Mesenchymal stem cell (in vitro differentiated cells and primary cell): ENCODE results near the gene WIF1.

Experiments used
- DNase-seq: peaks from one replicate; pipeline ENCODE4 v3.0.0-alpha.2; 2013
- H2AFZ ChIP-seq: one replicate; pipeline ENCODE4 v1.6.1; 2013; ENCODE audit warnings: low read depth, mild to moderate bottlenecking, control low read depth, inconsistent platforms, low read length, moderate library complexity
- H2AK5ac ChIP-seq: 2 replicates; pipeline ENCODE4 v1.6.1; 2013; ENCODE audit warnings: low read length, moderate library complexity, mild to moderate bottlenecking, inconsistent platforms; ENCODE audit not compliant: severe bottlenecking
- H2BK120ac ChIP-seq: one replicate; pipeline ENCODE4 v1.6.1; 2013; ENCODE audit warnings: low read depth, mild to moderate bottlenecking, inconsistent platforms, low read length, moderate library complexity
- H2BK12ac ChIP-seq, 2 experiments: one replicate each; pipeline ENCODE4 v1.6.1; 2013; ENCODE audit warnings: inconsistent platforms in 2 of 2, low read length in 2 of 2, mild to moderate bottlenecking in 2 of 2, moderate library complexity in 2 of 2, control low read depth in 1 of 2
- H2BK15ac ChIP-seq: one replicate; pipeline ENCODE4 v1.6.1; 2013; ENCODE audit warnings: mild to moderate bottlenecking, low read depth, inconsistent platforms; ENCODE audit not compliant: poor library complexity, severe bottlenecking
- H2BK5ac ChIP-seq: 2 replicates; pipeline ENCODE4 v1.6.1; 2013; ENCODE audit warnings: low read depth, mild to moderate bottlenecking, low read length, control low read depth, inconsistent platforms; ENCODE audit not compliant: poor library complexity, severe bottlenecking
- H3K14ac ChIP-seq, 2 experiments: one replicate each; pipeline ENCODE4 v1.6.1; 2013; ENCODE audit warnings: inconsistent platforms in 2 of 2, low read length in 2 of 2, control low read depth in 1 of 2, mild to moderate bottlenecking in 1 of 2, moderate library complexity in 1 of 2
- H3K18ac ChIP-seq, 2 experiments: one replicate each; pipeline ENCODE4 v1.6.1; 2013; ENCODE audit warnings: inconsistent platforms in 2 of 2, low read length in 2 of 2, control low read depth in 1 of 2, low read depth in 1 of 2, mild to moderate bottlenecking in 1 of 2
- H3K23ac ChIP-seq, 2 experiments: one replicate each; pipeline ENCODE4 v1.6.1; 2013; ENCODE audit warnings: inconsistent platforms in 2 of 2, low read length in 2 of 2, mild to moderate bottlenecking in 2 of 2, moderate library complexity in 2 of 2, control low read depth in 1 of 2
- H3K27ac ChIP-seq: 2 replicates; pipeline ENCODE4 v1.5.1; 2013; ENCODE audit warnings: mild to moderate bottlenecking, moderate library complexity, low read length, control low read depth, inconsistent platforms; ENCODE audit not compliant: poor library complexity, severe bottlenecking
- H3K27me3 ChIP-seq, 2 experiments: 2 replicates each; pipeline versions ENCODE4 v1.6.1 to v1.7.0; 2013; ENCODE audit warnings: low read length in 2 of 2, mild to moderate bottlenecking in 2 of 2, moderate library complexity in 2 of 2, control low read depth in 1 of 2, inconsistent platforms in 1 of 2; ENCODE audit not compliant: control insufficient read depth in 1 of 2, insufficient read depth in 1 of 2
- H3K36me3 ChIP-seq, 2 experiments: 2 replicates each; pipeline versions ENCODE4 v1.6.1 to v1.7.0; 2013; ENCODE audit warnings: low read length in 2 of 2, control low read depth in 1 of 2, inconsistent platforms in 1 of 2, low read depth in 1 of 2, mild to moderate bottlenecking in 1 of 2; ENCODE audit not compliant: insufficient read depth in 2 of 2, control insufficient read depth in 1 of 2
- H3K4ac ChIP-seq, 2 experiments: one replicate each; pipeline ENCODE4 v1.6.1; 2013; ENCODE audit warnings: inconsistent platforms in 2 of 2, low read length in 2 of 2, mild to moderate bottlenecking in 2 of 2, moderate library complexity in 2 of 2, control low read depth in 1 of 2, low read depth in 1 of 2
- H3K4me1 ChIP-seq: 2 replicates; pipeline ENCODE4 v1.6.1; 2013; ENCODE audit warnings: low read depth, low read length, control low read depth; ENCODE audit not compliant: control insufficient read depth, insufficient read depth
- H3K4me2 ChIP-seq: 2 replicates; pipeline ENCODE4 v1.6.1; 2013; ENCODE audit warnings: low read length, mild to moderate bottlenecking, inconsistent platforms; ENCODE audit not compliant: poor library complexity, severe bottlenecking
- H3K4me3 ChIP-seq, 2 experiments: 2 replicates each; pipeline versions ENCODE4 v1.5.1 to v1.7.0; 2013; ENCODE audit warnings: low read length in 2 of 2, mild to moderate bottlenecking in 2 of 2, control low read depth in 1 of 2, low read depth in 1 of 2; ENCODE audit not compliant: insufficient read depth in 1 of 2
- H3K79me1 ChIP-seq: replicated peaks from 2 replicates; pipeline ENCODE4 v1.6.1; 2013; ENCODE audit warnings: mild to moderate bottlenecking, control low read depth, low read length, inconsistent platforms; ENCODE audit not compliant: poor library complexity, severe bottlenecking
- H3K9ac ChIP-seq: 2 replicates; pipeline ENCODE4 v1.7.0; 2013; ENCODE audit warnings: mild to moderate bottlenecking, low read length, moderate library complexity
- H3K9me3 ChIP-seq: 2 replicates; pipeline ENCODE4 v1.7.0; 2013; ENCODE audit warnings: mild to moderate bottlenecking, low read length; ENCODE audit not compliant: control insufficient read depth
- H4K8ac ChIP-seq: one replicate; pipeline ENCODE4 v1.6.1; 2013; ENCODE audit warnings: inconsistent platforms, mild to moderate bottlenecking, low read length, moderate library complexity
- H4K91ac ChIP-seq: one replicate; pipeline ENCODE4 v1.6.1; 2013; ENCODE audit warnings: mild to moderate bottlenecking, low read length, inconsistent platforms
- WGBS: methylation state at CpG from one replicate; pipeline ENCODE4 v1.1.7; 2013; ENCODE audit warnings: mixed read lengths; 5-methylcytosine and 5-hydroxymethylcytosine counted together

Gene WIF1

DNA sequence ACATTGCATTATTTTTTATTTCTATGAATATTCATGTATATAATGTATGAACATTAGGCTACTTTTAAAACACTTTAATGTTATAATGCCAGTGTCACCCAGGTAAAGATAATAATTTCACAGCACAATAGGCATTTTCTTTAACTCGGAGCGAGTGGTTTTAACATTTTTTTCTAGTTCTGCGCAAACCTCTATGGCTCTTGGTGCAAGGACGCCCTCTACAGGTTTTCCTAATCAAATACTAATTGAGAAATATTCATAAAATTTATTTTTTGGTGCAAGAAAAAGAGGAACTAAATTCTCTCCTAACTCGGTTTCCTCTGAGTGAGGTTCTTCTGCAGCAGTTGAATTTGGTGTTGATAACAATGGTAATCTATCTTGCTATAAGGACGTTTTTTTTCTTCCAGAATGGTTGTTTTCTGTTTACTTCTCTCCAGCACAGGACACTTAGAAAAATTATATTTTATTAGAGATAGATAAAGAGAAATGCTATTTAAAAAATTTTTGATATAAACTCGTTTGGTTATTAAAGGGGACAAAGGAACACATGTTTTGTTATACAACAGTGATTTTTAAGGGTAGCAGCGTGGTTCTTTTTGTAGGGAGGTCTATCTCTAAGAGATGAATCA lies 2.4 kb upstream of the WIF1 start:
- Histone ChIP-seq H3K14ac (no peak overlapping the region), H2BK12ac (no peak overlapping the region), H4K91ac (no peak overlapping the region), H2AFZ (no peak overlapping the region), H3K9ac (no peak overlapping the region), H2BK120ac (no peak overlapping the region), H2BK5ac (no peak overlapping the region), H2AK5ac (no peak overlapping the region), H3K27me3 (peaks cover 44 to 68% of the 10 kb centered on the region in 2 experiments), H3K79me1 (no peaks in the 10 kb centered on the region), H2BK15ac (no peak overlapping the region), H3K18ac (no peak overlapping the region), H3K4ac (no peak overlapping the region), H3K36me3 (no peaks in the 10 kb centered on the region), H3K9me3 (no peaks in the 10 kb centered on the region), H3K4me1 (peaks cover 12% of the 10 kb centered on the region), H4K8ac (no peak overlapping the region), H3K23ac (no peak overlapping the region), H3K4me3 (no peak overlapping the region), H3K4me2 (no peak overlapping the region), H3K27ac (no peak overlapping the region)
- DNase-seq: peak; percentile 15
- WGBS: 18% methylated on average over 4 of the region's 8 CpGs

DNA sequence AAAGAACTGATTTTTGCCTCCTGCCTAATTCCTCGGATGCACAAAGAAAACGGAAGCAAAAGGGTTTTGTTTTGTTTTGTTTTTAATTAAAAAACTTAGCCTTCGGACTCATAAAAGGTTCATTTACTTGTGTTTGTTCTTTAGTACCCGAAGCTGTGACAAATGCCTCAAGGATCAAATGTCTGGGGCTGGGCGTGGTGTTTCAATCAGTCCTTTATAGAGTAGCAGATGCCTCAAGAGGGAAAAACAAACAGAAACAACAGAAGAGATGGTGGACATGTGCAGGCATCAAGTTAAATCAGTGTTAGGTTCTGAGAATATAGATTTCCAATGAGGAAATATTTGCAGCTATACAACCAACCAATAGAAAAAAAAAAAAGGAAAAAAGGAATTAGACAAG lies 1.6 kb upstream of the WIF1 start:
- H3K23ac ChIP-seq: no peak overlapping the region
- H3K9ac ChIP-seq: no peak overlapping the region
- no peak overlapping the region for H4K8ac ChIP-seq
- H2BK12ac ChIP-seq: no peak overlapping the region
- WGBS: 88% methylated on average over 5 of the region's 5 CpGs
- H3K4me1 ChIP-seq: peaks cover 12% of the 10 kb centered on the region
- no peak overlapping the region for H2BK15ac ChIP-seq
- H3K4me3 ChIP-seq: no peak overlapping the region
- no peak overlapping the region for H2AK5ac ChIP-seq
- no peak overlapping the region for H3K27ac ChIP-seq
- no peak overlapping the region for H3K4me2 ChIP-seq
- H4K91ac ChIP-seq: no peak overlapping the region
- no peak overlapping the region for H3K18ac ChIP-seq
- no peak for DNase-seq
- H2BK120ac ChIP-seq: no peak overlapping the region
- peaks cover 49 to 76% of the 10 kb centered on the region in 2 experiments for H3K27me3 ChIP-seq
- H3K36me3 ChIP-seq: no peaks in the 10 kb centered on the region
- H3K79me1 ChIP-seq: no peaks in the 10 kb centered on the region
- no peak overlapping the region for H2AFZ ChIP-seq
- no peak overlapping the region for H3K4ac ChIP-seq
- no peaks in the 10 kb centered on the region for H3K9me3 ChIP-seq
- H3K14ac ChIP-seq: no peak overlapping the region
- no peak overlapping the region for H2BK5ac ChIP-seq

- H3K79me1 ChIP-seq: no peaks in the 10 kb centered on the region
- no peaks in the 10 kb centered on the region for H3K36me3 ChIP-seq
- 91% methylated on average over 34 of the region's 34 CpGs for WGBS
- no peak overlapping the region for H2BK15ac ChIP-seq
- H2AK5ac ChIP-seq: no peak overlapping the region
- no peak overlapping the region for H2AFZ ChIP-seq
- peaks cover 12% of the 10 kb centered on the region for H3K4me1 ChIP-seq
- no peak overlapping the region for H2BK5ac ChIP-seq
- no peak overlapping the region for H4K8ac ChIP-seq
- no peak overlapping the region for H3K27ac ChIP-seq
- peak overlapping the region in 1 of 2 experiments; percentile 73 for H3K4me3 ChIP-seq
- no peak overlapping the region for H3K4me2 ChIP-seq
- H3K23ac ChIP-seq: no peak overlapping the region
- H3K27me3 ChIP-seq: peaks cover 56 to 83% of the 10 kb centered on the region in 2 experiments
- DNase-seq: no peak
- no peak overlapping the region for H3K9ac ChIP-seq
- no peak overlapping the region for H3K4ac ChIP-seq
- no peak overlapping the region for H2BK12ac ChIP-seq
- H3K14ac ChIP-seq: no peak overlapping the region
- no peak overlapping the region for H4K91ac ChIP-seq
- H2BK120ac ChIP-seq: no peak overlapping the region
- H3K18ac ChIP-seq: no peak overlapping the region
- no peaks in the 10 kb centered on the region for H3K9me3 ChIP-seq
These were observed 908 bp upstream of the WIF1 start for GRCh38 chr12:65121956-65122469.

GRCh38 chr12:65119063-65119462 lies 2.0 kb downstream of the WIF1 start:
- no peak for DNase-seq
- Histone ChIP-seq H3K27me3 (peaks cover 43 to 58% of the 10 kb centered on the region in 2 experiments), H4K91ac (no peak overlapping the region), H2BK120ac (no peak overlapping the region), H3K4me1 (peaks cover 12% of the 10 kb centered on the region), H3K14ac (no peak overlapping the region), H4K8ac (no peak overlapping the region), H3K4me2 (no peak overlapping the region), H2AFZ (no peak overlapping the region), H3K9me3 (no peaks in the 10 kb centered on the region), H3K79me1 (no peaks in the 10 kb centered on the region), H3K27ac (no peak overlapping the region), H3K18ac (no peak overlapping the region), H2BK15ac (no peak overlapping the region), H2BK12ac (no peak overlapping the region), H3K36me3 (no peaks in the 10 kb centered on the region), H3K4me3 (no peak overlapping the region), H2AK5ac (no peak overlapping the region), H2BK5ac (no peak overlapping the region), H3K23ac (no peak overlapping the region), H3K9ac (no peak overlapping the region), H3K4ac (no peak overlapping the region)
- no CpG with 5 or more reads among the region's 3 CpGs for WGBS
